Measurements from ENCODE around the gene JAM3.

- TF ChIP-seq CTCF (IDR thresholded peaks at IDR 0.05) (no peak), EZH2 (IDR thresholded peaks at IDR 0.05; ENCODE audit: borderline replicate concordance, insufficient read depth, low read depth, low read length, poor library complexity, severe bottlenecking) (no peak)
Observed at GRCh38 chr11:134097166-134097565, 28.3 kb downstream of the JAM3 start.

Measured in B cell (primary cell).